Panc1 (cell line): ENCODE results near the gene TCF7. TPM values are rescaled to one million over a fixed set of nuclear protein-coding genes. Genes with fewer than 3 reads are reported as not detected.

Experiments used
- ATAC-seq: fragments of 200-7000 bp; cut with Tn5 transposase; 2 replicates; pipeline ENCODE4 v1.9.1; 2020; ENCODE audit warnings: mild to moderate bottlenecking, moderate library complexity
- BruUV-seq: library from RNA; stranded (reverse); fragments of 400-500 nt; replicated peaks from 2 replicates; lab custom pipeline; 2021; lab: Mats Ljungman, UMichigan
- CTCF ChIA-PET: fragments of 300-600 bp; sonication (Branson Sonifier 250); formaldehyde crosslinking; loops from one replicate; lab custom pipeline; 2022; ENCODE audit warnings: antibody characterized with exemption; lab: Charles Lee
- POLR2A ChIA-PET: fragments of 300-600 bp; sonication (Branson Sonifier 250); formaldehyde crosslinking; loops from one replicate; lab custom pipeline; 2022; ENCODE audit warnings: antibody characterized with exemption; lab: Charles Lee
- DNase-seq: peaks from one replicate; pipeline ENCODE4 v3.0.0-alpha.2; 2010; ENCODE audit warnings: low read depth, low spot score
- H3K27ac ChIP-seq: 2 replicates; pipeline ENCODE4 v1.5.1; 2011; ENCODE audit warnings: mild to moderate bottlenecking, low read length, inconsistent platforms
- H3K27me3 ChIP-seq: fragments of 200-500 bp; sonication (Bioruptor generic); 2 replicates; pipeline ENCODE4 v1.6.0; 2014; ENCODE audit warnings: low read length, inconsistent platforms; ENCODE audit not compliant: control insufficient read depth, insufficient read depth
- H3K36me3 ChIP-seq: fragments of 200-500 bp; sonication (Bioruptor generic); 2 replicates; pipeline ENCODE4 v1.5.1; 2014; ENCODE audit warnings: inconsistent platforms, mild to moderate bottlenecking, low read length, moderate library complexity; ENCODE audit not compliant: control insufficient read depth, insufficient read depth
- H3K4me1 ChIP-seq: 2 replicates; pipeline ENCODE4 v1.5.1; 2011; ENCODE audit warnings: inconsistent platforms, mild to moderate bottlenecking, low read length, moderate library complexity; ENCODE audit not compliant: control insufficient read depth, insufficient read depth
- H3K4me3 ChIP-seq, 2 experiments: 2 replicates each; pipeline ENCODE4 v1.5.1; 2011 to 2012; ENCODE audit warnings: low read depth in 2 of 2, low read length in 2 of 2, mild to moderate bottlenecking in 2 of 2, inconsistent platforms in 1 of 2, moderate library complexity in 1 of 2
- H3K9me3 ChIP-seq: fragments of 200-500 bp; sonication (Bioruptor generic); 2 replicates; pipeline ENCODE4 v1.5.1; 2014; ENCODE audit warnings: low read depth, mild to moderate bottlenecking, inconsistent platforms, low read length, moderate library complexity; ENCODE audit not compliant: control insufficient read depth, insufficient read depth
- POLR2AphosphoS5 ChIP-seq: IDR thresholded peaks from 2 replicates; pipeline ENCODE4 v1.6.1; 2012; ENCODE audit warnings: mild to moderate bottlenecking, low read depth, low read length, moderate library complexity
- SIN3A ChIP-seq: IDR thresholded peaks from 2 replicates; pipeline ENCODE4 v1.6.1; 2012; ENCODE audit warnings: low read depth, mild to moderate bottlenecking, low read length, moderate library complexity, borderline replicate concordance; ENCODE audit not compliant: insufficient read depth
- TCF7L2 ChIP-seq: IDR thresholded peaks from 2 replicates; pipeline ENCODE4 v1.6.1; 2011; ENCODE audit warnings: mild to moderate bottlenecking, low read depth, low read length, inconsistent platforms
- in situ Hi-C: cut with HindIII; loops from 2 replicates; pipeline ENCODE4 v1.10.0; 2016; ENCODE audit warnings: low sequenced_read_pairs, low pct_unique_long_range_greater_than_20kb
- intact Hi-C: fragments of 100-400 bp; cut with micrococcal nuclease; formaldehyde crosslinking; loops from one replicate; pipeline ENCODE4 v1.10.0; 2022; ENCODE audit not compliant: unreplicated experiment
- total RNA-seq: library from RNA; stranded (reverse); gene quantifications from one replicate; pipeline ENCODE4 v1.2.1, GENCODE V29; 2021; ENCODE audit not compliant: unreplicated experiment
- TF ChIP-seq, protein P1 (sequence below): fragments of 450-650 bp; IDR thresholded peaks from 2 replicates; pipeline ENCODE4 v1.5.1; 2017; ENCODE audit warnings: mild to moderate bottlenecking
- TF ChIP-seq, protein P2 (sequence below), 2 experiments: IDR thresholded peaks; 2 replicates each; pipeline ENCODE4 v1.6.1; 2011 to 2012; ENCODE audit warnings: low read depth in 2 of 2, control low read depth in 1 of 2, low read length in 1 of 2, mild to moderate bottlenecking in 1 of 2, moderate library complexity in 1 of 2; ENCODE audit not compliant: insufficient read depth in 1 of 2

TCF7 gene
- total RNA-seq, 1 experiment from 2014 or later: 24.0 TPM

DNA sequence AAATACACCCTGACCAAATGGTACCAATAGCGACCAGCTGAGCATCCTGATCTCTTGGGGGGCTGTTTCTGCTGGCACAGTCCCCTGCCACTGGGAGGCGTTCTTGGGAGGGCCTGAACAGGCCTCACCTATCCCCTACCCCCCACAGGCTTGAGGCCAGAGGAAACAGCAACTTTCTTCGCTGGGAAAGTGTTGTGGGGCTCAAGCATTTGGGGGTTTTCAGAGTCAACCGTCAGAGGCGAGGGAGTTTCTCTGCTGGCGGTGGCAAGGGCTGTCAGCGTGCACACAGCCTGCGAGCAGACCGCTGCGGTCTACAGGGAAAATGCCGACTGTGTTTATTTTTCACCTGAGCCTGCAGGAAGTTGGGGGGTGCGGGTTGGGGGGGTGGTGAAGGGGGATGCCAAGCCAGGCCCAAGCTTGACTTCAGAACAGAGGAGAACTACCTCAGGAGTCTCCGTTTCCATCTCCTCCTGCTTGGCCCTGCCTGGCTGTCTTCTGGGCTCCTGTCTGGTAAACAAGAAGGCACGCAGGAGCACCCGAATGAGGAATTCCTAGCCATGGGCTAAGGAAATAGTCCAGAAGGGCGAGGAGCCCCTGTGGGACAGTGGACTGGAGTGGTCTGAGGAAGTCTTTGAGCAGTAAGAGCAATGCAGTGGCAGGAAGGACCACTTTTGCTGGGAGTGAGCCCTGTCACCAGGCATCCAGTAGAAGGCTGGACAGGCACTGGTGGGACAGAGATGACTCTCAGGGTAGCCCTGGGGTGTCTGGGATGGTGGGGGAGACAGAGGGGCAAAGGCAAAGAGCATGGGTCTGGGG lies 18.1 kb downstream of the TCF7 start:
- TF ChIP-seq, protein P1, sequence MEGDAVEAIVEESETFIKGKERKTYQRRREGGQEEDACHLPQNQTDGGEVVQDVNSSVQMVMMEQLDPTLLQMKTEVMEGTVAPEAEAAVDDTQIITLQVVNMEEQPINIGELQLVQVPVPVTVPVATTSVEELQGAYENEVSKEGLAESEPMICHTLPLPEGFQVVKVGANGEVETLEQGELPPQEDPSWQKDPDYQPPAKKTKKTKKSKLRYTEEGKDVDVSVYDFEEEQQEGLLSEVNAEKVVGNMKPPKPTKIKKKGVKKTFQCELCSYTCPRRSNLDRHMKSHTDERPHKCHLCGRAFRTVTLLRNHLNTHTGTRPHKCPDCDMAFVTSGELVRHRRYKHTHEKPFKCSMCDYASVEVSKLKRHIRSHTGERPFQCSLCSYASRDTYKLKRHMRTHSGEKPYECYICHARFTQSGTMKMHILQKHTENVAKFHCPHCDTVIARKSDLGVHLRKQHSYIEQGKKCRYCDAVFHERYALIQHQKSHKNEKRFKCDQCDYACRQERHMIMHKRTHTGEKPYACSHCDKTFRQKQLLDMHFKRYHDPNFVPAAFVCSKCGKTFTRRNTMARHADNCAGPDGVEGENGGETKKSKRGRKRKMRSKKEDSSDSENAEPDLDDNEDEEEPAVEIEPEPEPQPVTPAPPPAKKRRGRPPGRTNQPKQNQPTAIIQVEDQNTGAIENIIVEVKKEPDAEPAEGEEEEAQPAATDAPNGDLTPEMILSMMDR: no peak
- no peak; the same call in 1 of the 2 replicates for TF ChIP-seq POLR2AphosphoS5
- TF ChIP-seq TCF7L2: no peak
- TF ChIP-seq, protein P2, sequence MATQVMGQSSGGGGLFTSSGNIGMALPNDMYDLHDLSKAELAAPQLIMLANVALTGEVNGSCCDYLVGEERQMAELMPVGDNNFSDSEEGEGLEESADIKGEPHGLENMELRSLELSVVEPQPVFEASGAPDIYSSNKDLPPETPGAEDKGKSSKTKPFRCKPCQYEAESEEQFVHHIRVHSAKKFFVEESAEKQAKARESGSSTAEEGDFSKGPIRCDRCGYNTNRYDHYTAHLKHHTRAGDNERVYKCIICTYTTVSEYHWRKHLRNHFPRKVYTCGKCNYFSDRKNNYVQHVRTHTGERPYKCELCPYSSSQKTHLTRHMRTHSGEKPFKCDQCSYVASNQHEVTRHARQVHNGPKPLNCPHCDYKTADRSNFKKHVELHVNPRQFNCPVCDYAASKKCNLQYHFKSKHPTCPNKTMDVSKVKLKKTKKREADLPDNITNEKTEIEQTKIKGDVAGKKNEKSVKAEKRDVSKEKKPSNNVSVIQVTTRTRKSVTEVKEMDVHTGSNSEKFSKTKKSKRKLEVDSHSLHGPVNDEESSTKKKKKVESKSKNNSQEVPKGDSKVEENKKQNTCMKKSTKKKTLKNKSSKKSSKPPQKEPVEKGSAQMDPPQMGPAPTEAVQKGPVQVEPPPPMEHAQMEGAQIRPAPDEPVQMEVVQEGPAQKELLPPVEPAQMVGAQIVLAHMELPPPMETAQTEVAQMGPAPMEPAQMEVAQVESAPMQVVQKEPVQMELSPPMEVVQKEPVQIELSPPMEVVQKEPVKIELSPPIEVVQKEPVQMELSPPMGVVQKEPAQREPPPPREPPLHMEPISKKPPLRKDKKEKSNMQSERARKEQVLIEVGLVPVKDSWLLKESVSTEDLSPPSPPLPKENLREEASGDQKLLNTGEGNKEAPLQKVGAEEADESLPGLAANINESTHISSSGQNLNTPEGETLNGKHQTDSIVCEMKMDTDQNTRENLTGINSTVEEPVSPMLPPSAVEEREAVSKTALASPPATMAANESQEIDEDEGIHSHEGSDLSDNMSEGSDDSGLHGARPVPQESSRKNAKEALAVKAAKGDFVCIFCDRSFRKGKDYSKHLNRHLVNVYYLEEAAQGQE (IDR thresholded peaks at IDR 0.05; ENCODE audit: insufficient read depth in 1 of 2, low read depth in 2 of 2, low read length in 1 of 2): no peak
- no peak for TF ChIP-seq SIN3A
- ATAC-seq (no peak), DNase-seq (no peak)
- ChIA-PET CTCF (no interaction called here), POLR2A (no interaction called here)
- Histone ChIP-seq H3K36me3 (no peaks in the 10 kb centered on the region), H3K27ac (no peak overlapping the region), H3K9me3 (no peaks in the 10 kb centered on the region), H3K4me1 (peaks cover 19% of the 10 kb centered on the region), H3K4me3 (no peak overlapping the region), H3K27me3 (no peaks in the 10 kb centered on the region)
- in situ Hi-C loops (no loop called here), intact Hi-C loops (no loop called here)
- BruUV-seq: no TSS peak

DNA sequence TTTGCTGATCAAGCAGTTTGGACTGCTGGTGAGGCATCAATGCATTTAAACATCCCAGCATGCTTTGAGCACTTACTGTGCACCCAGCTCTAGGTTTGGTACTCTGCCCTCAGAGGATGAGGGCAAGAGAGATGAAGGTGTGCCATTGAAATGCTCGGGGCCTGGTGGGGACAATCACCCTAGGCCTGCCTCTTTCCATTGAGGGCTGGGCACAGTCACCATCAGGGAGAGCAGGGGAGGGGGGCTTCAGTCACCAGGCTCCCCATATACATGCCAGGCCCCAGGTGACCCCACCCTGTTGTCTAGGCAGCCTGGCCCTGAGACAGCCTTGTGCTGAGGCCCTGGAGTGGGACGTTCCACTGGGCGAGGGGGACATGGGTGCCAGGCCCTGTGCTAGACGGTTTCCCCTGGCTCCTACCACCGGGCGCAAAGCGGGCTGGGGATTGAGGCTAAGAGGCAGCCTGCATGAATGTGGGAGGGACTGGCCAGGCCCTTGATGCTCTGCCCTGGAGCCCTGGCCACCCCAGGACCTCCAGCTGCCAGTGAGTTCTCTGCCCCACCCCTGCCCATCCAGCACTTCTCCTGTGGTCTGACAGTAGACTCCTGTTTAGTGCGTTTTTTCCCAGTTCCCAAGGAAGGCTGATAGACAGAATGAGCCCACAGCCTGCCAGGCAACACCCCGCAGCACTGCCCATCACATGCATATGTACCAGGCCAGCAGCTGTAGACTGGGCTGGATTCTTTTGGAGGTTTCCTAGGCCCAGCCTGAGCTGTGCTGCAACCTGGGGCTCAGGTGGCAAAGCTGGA lies 18.9 kb downstream of the TCF7 start:
- no TSS peak for BruUV-seq
- DNase-seq (no peak), ATAC-seq (peak; percentile 2; the same call in 1 of the 2 replicates)
- CTCF ChIA-PET: no interaction called here
- intact Hi-C loops: no loop called here
- in situ Hi-C loops: no loop called here
- POLR2A ChIA-PET: interaction anchor here (0.5 kb wide), 1 partner anchor 209 kb away, joined by 10 read pairs; no protein-coding TSS in a partner anchor
- Histone ChIP-seq H3K4me3 (no peak overlapping the region), H3K27ac (no peak overlapping the region), H3K9me3 (no peaks in the 10 kb centered on the region), H3K4me1 (peaks cover 17% of the 10 kb centered on the region), H3K27me3 (no peaks in the 10 kb centered on the region), H3K36me3 (no peaks in the 10 kb centered on the region)
- TF ChIP-seq, protein P2 (IDR thresholded peaks at IDR 0.05; ENCODE audit: insufficient read depth in 1 of 2, low read depth in 2 of 2, low read length in 1 of 2): no peak
- TF ChIP-seq SIN3A: no peak
- TF ChIP-seq POLR2AphosphoS5: no peak
- TF ChIP-seq TCF7L2: no peak
- TF ChIP-seq, protein P1: no peak
